Measurements from ENCODE around the gene HHAT. TPM values are rescaled to one million over a fixed set of nuclear protein-coding genes. Genes with fewer than 3 reads are reported as not detected.

Gene HHAT
- total and polyA plus RNA-seq, 2 donors (not counting 3 experiments of a cell fraction or from before 2014, with no cell fraction given): 2.4 to 4.3 TPM

DNA sequence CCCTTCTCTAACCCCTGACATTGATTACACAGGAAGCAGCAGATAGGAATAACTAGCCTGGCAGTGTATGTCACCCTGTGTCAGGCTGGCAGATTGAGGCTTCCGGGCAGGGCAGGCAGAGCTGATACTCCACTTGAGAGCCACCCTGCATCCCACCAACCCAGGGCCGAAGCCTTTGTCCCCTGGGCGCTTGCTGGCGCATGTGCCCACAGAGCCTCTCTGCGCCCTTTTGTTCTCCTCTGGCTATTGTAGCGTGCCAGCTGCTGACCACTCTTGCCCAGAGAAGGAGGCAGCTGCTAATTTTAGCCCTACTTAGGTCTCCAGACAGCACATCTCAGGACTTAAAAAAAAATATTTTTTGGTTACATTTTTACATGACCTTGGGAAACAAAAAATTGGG, 304.9 kb downstream of the HHAT start:
- dilution Hi-C loops (cut with MboI; ENCODE audit: extremely low pct_ligation_motif_present, low sequenced_read_pairs): no loop called here
- CTCF ChIA-PET: no interaction called here

DNA sequence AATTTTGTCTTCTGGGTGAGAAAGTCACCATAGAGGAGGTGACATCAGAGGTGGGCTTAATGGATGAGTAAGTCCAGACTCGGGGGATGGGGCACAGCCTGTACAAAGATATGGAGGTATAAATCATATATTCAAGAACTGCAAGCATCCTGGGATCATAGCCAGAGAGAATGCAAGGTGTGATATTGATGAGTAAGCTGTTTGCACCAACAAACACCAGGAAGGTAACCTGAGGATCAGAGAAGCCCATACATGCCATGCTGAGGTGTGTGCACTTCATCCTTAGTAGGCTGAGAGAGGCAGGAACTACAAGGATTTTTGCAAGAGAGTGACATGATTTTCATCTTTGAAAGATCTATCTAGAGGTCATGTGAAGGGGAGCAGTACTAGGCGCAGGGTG, 306.4 kb downstream of the HHAT start:
- TF ChIP-seq, protein P1, sequence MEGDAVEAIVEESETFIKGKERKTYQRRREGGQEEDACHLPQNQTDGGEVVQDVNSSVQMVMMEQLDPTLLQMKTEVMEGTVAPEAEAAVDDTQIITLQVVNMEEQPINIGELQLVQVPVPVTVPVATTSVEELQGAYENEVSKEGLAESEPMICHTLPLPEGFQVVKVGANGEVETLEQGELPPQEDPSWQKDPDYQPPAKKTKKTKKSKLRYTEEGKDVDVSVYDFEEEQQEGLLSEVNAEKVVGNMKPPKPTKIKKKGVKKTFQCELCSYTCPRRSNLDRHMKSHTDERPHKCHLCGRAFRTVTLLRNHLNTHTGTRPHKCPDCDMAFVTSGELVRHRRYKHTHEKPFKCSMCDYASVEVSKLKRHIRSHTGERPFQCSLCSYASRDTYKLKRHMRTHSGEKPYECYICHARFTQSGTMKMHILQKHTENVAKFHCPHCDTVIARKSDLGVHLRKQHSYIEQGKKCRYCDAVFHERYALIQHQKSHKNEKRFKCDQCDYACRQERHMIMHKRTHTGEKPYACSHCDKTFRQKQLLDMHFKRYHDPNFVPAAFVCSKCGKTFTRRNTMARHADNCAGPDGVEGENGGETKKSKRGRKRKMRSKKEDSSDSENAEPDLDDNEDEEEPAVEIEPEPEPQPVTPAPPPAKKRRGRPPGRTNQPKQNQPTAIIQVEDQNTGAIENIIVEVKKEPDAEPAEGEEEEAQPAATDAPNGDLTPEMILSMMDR (IDR thresholded peaks at IDR 0.05; ENCODE audit: extremely low read depth in 1 of 2, insufficient read depth in 1 of 2, low read depth in 1 of 2, low read length in 2 of 2): no peak
- TF ChIP-seq JUN (IDR thresholded peaks at IDR 0.05; ENCODE audit: borderline replicate concordance, insufficient read depth, insufficient read length, low read depth) (no peak), MYC (IDR thresholded peaks at IDR 0.05; ENCODE audit: low read depth, low read length) (no peak), POLR2AphosphoS5 (IDR thresholded peaks at IDR 0.05; ENCODE audit: insufficient read depth, low read depth, low read length) (no peak)
- TF ChIP-seq, protein P2, sequence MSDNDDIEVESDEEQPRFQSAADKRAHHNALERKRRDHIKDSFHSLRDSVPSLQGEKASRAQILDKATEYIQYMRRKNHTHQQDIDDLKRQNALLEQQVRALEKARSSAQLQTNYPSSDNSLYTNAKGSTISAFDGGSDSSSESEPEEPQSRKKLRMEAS (IDR thresholded peaks at IDR 0.05; ENCODE audit: insufficient read depth, insufficient read length): no peak
- Histone ChIP-seq H4K20me1 (replicated peaks; ENCODE audit: control insufficient read depth, extremely low read depth, insufficient read depth, low read length) (no peaks in the 10 kb centered on the region), H2AFZ (ENCODE audit: low read depth, low read length) (no peak overlapping the region), H3K9me3 (replicated peaks; ENCODE audit: control insufficient read depth, insufficient read depth, low read length) (peaks cover 2% of the 10 kb centered on the region), H3K36me3 (ENCODE audit: control insufficient read depth in 2 of 2, extremely low read depth in 1 of 2, insufficient read depth in 2 of 2, low read length in 2 of 2) (no peaks in the 10 kb centered on the region), H3K9me1 (replicated peaks; ENCODE audit: control insufficient read depth, extremely low read depth, insufficient read depth, low read length) (no peaks in the 10 kb centered on the region), H3K27ac (ENCODE audit: insufficient read depth, low read depth, low read length) (no peak overlapping the region), H3K79me2 (ENCODE audit: control insufficient read depth, insufficient read depth, low read length) (no peaks in the 10 kb centered on the region), H3K4me1 (ENCODE audit: control insufficient read depth, extremely low read depth, insufficient read depth, low read length) (no peaks in the 10 kb centered on the region), H3K4me2 (ENCODE audit: insufficient read depth, low read length) (no peak overlapping the region), H3K4me3 (replicated peaks in 1 of 3; ENCODE audit: insufficient read depth in 1 of 3, low read depth in 1 of 3, low read length in 3 of 3) (no peak overlapping the region), H3K9ac (replicated peaks; ENCODE audit: extremely low read depth, insufficient read depth, low read length) (no peak overlapping the region), H3K27me3 (ENCODE audit: control insufficient read depth in 2 of 2, insufficient read depth in 2 of 2, low read length in 2 of 2) (no peaks in the 10 kb centered on the region)
- intact Hi-C loops (cut with micrococcal nuclease) (no loop called here), dilution Hi-C loops (cut with MboI; ENCODE audit: extremely low pct_ligation_motif_present, low sequenced_read_pairs) (no loop called here)
- FAIRE-seq: no peak
- CTCF ChIA-PET: no interaction called here
- no TSS peak for BruUV-seq (replicated peaks)
- POLR2A ChIA-PET: no interaction called here
- DNase-seq (ENCODE audit: low read depth, low spot score): no peak

More for the DNA sequence above, 304.9 kb downstream of the HHAT start:
- no peaks in the 10 kb centered on the region for H3K4me1 ChIP-seq (ENCODE audit: control insufficient read depth, extremely low read depth, insufficient read depth, low read length)
- DNase-seq (ENCODE audit: low read depth, low spot score) (no peak), FAIRE-seq (no peak)
- peaks cover 2% of the 10 kb centered on the region for H3K9me3 ChIP-seq (replicated peaks; ENCODE audit: control insufficient read depth, insufficient read depth, low read length)
- no peak overlapping the region for H2AFZ ChIP-seq (ENCODE audit: low read depth, low read length)
- no peaks in the 10 kb centered on the region for H3K36me3 ChIP-seq (ENCODE audit: control insufficient read depth in 2 of 2, extremely low read depth in 1 of 2, insufficient read depth in 2 of 2, low read length in 2 of 2)
- no peaks in the 10 kb centered on the region for H3K9me1 ChIP-seq (replicated peaks; ENCODE audit: control insufficient read depth, extremely low read depth, insufficient read depth, low read length)
- H3K79me2 ChIP-seq (ENCODE audit: control insufficient read depth, insufficient read depth, low read length): no peaks in the 10 kb centered on the region
- POLR2A ChIA-PET: no interaction called here
- no peak overlapping the region for H3K4me3 ChIP-seq (replicated peaks in 1 of 3; ENCODE audit: insufficient read depth in 1 of 3, low read depth in 1 of 3, low read length in 3 of 3)
- H3K27me3 ChIP-seq (ENCODE audit: control insufficient read depth in 2 of 2, insufficient read depth in 2 of 2, low read length in 2 of 2): no peaks in the 10 kb centered on the region
- BruUV-seq (replicated peaks): no TSS peak
- TF ChIP-seq POLR2AphosphoS5 (IDR thresholded peaks at IDR 0.05; ENCODE audit: insufficient read depth, low read depth, low read length) (no peak), JUN (IDR thresholded peaks at IDR 0.05; ENCODE audit: borderline replicate concordance, insufficient read depth, insufficient read length, low read depth) (no peak), MYC (IDR thresholded peaks at IDR 0.05; ENCODE audit: low read depth, low read length) (no peak)
- no peaks in the 10 kb centered on the region for H4K20me1 ChIP-seq (replicated peaks; ENCODE audit: control insufficient read depth, extremely low read depth, insufficient read depth, low read length)
- H3K27ac ChIP-seq (ENCODE audit: insufficient read depth, low read depth, low read length): no peak overlapping the region
- H3K9ac ChIP-seq (replicated peaks; ENCODE audit: extremely low read depth, insufficient read depth, low read length): no peak overlapping the region
- intact Hi-C loops (cut with micrococcal nuclease): no loop called here
- H3K4me2 ChIP-seq (ENCODE audit: insufficient read depth, low read length): no peak overlapping the region
